C4-2B (cell line): Measurements from ENCODE around the gene MSI2.

Experiments
- ZFX ChIP-seq: fragments of 450-650 bp; IDR thresholded peaks from 2 replicates; pipeline ENCODE4 v1.6.1; 2017
- TF ChIP-seq, protein P1 (sequence below): fragments of 450-650 bp; conservative IDR thresholded peaks from 2 replicates; pipeline ENCODE4 v1.5.1; 2017; ENCODE audit warnings: mild to moderate bottlenecking

GRCh38 chr17:57295526-57296023, 39.3 kb downstream of the MSI2 start:
- TF ChIP-seq, protein P1, sequence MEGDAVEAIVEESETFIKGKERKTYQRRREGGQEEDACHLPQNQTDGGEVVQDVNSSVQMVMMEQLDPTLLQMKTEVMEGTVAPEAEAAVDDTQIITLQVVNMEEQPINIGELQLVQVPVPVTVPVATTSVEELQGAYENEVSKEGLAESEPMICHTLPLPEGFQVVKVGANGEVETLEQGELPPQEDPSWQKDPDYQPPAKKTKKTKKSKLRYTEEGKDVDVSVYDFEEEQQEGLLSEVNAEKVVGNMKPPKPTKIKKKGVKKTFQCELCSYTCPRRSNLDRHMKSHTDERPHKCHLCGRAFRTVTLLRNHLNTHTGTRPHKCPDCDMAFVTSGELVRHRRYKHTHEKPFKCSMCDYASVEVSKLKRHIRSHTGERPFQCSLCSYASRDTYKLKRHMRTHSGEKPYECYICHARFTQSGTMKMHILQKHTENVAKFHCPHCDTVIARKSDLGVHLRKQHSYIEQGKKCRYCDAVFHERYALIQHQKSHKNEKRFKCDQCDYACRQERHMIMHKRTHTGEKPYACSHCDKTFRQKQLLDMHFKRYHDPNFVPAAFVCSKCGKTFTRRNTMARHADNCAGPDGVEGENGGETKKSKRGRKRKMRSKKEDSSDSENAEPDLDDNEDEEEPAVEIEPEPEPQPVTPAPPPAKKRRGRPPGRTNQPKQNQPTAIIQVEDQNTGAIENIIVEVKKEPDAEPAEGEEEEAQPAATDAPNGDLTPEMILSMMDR: no peak
- TF ChIP-seq ZFX: no peak
